HTERT RPE-1 (cell line): ENCODE data around the gene RBM15B.

Experiments used
- in situ Hi-C: fragments of 300-500 bp; cut with MboI; formaldehyde crosslinking; loops from 4 replicates; pipeline ENCODE4 v1.14.3; 2020; ENCODE audit warnings: low sequenced_read_pairs

The RBM15B gene

DNA sequence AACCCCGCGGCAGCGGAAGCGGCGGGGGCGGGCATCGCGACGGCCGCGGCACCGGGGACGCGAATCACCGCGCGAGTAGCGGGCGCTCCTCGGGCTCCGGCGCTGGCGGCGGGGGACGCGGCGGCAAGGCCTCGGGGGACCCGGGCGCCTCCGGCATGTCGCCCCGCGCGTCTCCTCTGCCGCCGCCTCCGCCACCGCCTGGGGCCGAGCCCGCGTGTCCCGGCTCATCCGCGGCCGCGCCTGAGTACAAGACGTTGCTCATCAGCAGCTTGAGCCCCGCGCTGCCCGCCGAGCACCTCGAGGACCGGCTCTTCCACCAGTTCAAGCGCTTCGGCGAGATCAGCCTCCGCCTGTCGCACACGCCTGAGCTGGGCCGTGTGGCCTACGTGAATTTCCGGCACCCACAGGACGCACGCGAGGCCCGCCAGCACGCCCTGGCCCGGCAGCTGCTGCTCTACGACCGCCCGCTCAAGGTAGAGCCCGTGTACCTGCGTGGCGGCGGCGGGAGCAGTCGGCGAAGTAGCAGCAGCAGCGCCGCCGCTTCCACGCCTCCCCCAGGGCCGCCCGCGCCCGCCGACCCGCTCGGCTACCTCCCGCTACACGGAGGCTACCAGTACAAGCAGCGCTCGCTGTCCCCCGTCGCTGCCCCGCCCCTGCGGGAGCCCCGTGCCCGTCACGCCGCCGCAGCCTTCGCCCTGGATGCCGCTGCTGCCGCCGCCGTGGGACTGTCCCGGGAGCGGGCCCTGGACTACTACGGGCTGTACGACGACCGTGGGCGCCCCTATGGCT is 675 bp downstream of the RBM15B start:
- in situ Hi-C loops, result no loop called here

DNA sequence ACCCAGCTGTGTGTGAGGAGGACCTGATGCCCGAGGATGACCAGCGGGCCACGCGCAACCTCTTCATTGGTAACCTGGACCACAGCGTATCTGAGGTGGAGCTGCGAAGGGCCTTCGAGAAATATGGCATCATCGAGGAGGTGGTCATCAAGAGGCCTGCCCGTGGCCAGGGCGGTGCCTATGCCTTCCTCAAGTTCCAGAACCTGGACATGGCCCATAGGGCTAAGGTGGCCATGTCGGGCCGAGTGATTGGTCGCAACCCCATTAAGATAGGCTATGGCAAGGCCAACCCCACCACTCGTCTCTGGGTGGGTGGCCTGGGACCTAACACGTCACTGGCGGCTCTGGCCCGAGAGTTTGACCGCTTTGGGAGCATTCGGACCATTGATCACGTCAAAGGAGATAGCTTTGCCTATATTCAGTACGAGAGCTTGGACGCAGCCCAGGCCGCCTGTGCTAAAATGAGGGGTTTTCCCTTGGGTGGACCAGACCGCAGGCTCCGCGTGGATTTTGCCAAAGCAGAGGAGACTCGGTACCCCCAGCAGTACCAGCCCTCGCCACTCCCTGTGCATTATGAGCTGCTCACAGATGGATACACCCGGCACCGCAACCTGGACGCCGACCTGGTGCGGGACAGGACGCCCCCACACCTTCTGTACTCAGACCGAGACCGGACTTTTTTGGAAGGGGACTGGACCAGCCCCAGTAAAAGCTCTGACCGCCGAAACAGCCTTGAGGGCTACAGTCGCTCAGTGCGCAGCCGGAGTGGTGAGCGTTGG is 1.5 kb downstream of the RBM15B start:
- in situ Hi-C loops, result no loop called here

GRCh38 chr3:51393134-51393495 is 2.0 kb downstream of the RBM15B start:
- in situ Hi-C loops, result no loop called here

DNA sequence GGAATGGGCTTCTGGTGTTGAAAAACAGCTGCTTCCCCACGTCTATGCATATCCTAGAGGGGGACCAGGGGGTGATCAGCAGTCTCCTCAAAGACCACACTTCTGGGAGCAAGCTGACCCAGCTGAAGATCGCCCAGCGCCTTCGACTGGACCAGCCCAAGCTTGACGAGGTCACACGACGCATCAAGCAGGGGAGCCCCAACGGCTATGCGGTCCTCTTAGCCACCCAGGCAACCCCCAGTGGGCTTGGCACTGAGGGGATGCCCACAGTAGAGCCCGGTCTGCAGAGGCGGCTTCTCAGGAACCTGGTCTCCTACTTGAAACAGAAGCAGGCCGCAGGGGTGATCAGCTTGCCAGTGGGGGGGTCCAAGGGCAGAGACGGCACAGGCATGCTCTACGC is 2.5 kb downstream of the RBM15B start:
- in situ Hi-C loops, result no loop called here

GRCh38 chr3:51394541-51394940 is 3.5 kb downstream of the RBM15B start:
- in situ Hi-C loops, result no loop called here

DNA sequence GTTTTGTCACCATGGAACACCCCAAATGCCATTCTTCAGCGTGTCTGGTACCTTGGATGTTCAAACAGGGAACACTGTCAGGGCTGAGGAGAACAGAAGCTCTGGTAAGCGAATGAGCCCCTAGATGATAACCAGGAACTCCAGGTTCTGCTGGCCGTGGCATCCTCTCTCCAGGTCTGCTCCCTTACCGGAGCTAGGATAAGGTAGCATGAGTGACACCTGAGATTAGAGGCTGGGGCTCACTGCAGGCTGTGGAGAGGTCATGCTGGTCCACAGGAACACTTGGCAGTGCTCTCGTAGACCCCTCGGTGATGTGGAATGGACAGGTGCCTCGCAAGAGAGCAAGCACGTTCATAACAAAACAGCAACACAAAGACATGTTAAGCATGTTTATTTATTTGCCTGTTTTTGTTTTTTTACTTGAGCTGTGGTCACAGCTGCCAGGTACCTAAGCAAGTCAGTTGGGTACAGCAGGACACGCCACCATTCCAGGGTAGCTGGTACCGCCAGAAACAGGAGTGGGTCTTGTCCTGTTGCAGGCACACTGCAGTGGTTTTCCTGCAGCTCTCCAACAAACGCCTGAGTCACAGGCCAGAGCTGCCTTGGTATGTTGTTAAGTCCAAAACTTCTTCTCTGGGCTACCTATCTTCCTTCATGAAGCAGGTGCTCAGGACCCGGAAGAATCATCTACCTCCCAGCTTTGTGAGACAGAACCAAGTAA is 4.6 kb downstream of the RBM15B start:
- in situ Hi-C loops, result no loop called here

DNA sequence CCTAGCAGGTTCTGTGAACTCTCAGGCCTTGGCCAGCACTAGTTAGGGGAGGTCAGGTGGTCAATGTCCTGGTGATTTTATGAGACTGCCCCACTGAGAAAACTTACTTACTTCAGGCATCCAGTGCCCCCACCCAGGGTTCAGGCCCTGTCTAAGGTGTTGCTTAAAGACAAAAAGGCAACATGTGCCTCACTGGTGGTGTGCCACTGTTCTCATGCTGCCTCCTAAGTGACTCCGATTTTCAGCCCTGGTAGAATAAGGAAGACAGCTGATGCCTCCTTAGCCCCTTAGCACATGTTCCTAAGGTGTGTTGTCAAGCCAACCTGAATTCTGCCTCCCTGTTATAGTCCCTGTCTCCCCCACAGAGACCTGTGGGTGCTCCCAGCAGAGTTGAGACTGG is 5.3 kb downstream of the RBM15B start:
- in situ Hi-C loops, result no loop called here

- in situ Hi-C loops, result no loop called here
Observed at GRCh38 chr3:51397392-51397791, 6.3 kb downstream of the RBM15B start.

DNA sequence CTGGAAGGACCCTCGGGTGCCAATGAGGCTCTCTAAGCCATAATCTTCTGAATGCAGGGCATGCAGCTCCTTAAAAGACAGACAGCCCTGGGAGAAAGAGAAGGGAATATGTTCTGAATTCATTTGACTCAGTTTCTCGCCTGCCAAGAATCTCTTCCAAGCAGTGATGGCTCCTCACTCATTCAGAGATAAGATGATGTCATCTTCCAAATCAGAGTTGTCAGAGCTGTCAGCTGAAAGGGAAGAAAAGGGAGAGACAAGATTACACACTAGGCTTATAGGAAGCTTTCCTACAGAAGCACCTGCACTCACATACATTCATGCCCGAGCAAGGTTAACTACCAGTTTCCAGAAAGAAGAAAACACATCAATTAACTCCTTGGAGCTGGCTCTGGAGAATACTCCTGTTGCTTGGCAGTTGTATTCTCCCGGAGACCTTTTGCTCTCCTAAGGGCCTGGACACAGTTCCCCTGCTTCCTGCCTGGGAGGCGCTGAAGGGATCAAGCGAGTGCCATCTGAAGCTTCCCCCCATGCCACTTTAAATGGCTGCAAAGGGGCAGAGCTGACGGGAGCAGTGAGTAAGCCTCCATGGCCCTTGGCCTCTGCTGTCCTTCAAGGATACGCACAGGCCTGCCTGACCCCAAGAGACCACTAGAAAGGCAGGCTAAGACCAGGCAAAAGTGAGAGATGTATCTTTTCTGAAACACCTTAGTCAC is 7.7 kb downstream of the RBM15B start:
- in situ Hi-C loops, result no loop called here

- in situ Hi-C loops, result no loop called here
Observed at GRCh38 chr3:51400166-51400565, 9.1 kb downstream of the RBM15B start.

- in situ Hi-C loops, result no loop called here
Observed at GRCh38 chr3:51401735-51402134, 10.7 kb downstream of the RBM15B start.

DNA sequence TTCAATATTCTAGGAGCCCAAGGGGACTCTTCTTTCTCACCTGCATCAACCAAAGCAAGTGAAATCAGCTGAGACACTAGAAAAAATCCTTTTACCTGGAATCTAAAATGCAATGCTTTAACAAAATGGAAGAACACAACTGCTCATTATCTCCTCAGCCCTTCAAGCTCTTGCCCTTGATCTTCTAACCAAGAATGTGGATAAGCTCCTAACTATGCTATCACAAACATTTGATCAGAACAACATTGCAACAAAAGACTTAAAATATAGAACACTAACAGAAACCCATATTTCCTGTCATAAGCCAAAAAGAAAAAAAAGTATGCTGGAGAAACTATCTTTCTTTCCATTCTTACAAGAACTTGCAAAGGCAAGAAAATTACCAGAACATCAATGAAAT is 12.6 kb downstream of the RBM15B start:
- in situ Hi-C loops, result no loop called here

DNA sequence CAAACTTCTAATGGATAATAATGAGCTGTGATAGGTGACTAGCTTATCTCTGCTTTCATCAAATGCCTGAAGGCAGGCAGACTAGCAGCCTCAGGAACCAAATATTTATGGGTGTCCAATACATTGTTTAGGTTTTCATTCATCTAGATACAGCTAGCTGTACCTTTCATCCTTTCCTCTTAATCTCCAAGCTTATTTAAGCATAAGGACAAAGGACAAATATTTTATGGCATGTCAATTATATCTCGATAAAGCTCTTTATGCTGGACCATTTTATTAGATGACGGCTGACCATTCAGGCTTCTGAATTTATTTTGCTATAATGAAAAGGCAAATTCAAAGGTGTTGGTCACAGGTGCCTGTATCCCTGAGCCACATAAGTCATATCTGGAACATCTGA is 16.9 kb downstream of the RBM15B start:
- in situ Hi-C loops, result no loop called here

GRCh38 chr3:51408813-51409212 is 17.7 kb downstream of the RBM15B start:
- in situ Hi-C loops, result no loop called here

DNA sequence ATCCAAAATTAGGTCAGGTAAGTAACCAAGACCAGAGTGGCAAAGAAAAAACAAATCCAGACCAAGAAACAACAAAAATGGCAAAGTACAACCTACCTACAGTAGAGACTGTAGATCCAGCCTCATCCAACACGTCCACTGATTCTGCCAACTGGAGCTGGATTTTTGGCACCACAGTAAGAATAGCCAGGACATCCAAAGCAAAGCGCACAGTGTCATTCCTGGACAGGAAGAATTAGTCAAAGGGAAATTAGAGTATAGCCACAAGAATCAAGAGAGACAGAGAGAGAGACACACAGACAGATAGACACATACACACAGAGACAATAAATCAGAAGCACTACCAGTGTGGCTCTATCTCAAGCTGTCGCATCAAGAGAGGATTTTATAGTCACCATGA is 31.1 kb downstream of the RBM15B start:
- in situ Hi-C loops, result no loop called here

- in situ Hi-C loops, result no loop called here
Observed at GRCh38 chr3:51426921-51427320, 35.8 kb downstream of the RBM15B start.

DNA sequence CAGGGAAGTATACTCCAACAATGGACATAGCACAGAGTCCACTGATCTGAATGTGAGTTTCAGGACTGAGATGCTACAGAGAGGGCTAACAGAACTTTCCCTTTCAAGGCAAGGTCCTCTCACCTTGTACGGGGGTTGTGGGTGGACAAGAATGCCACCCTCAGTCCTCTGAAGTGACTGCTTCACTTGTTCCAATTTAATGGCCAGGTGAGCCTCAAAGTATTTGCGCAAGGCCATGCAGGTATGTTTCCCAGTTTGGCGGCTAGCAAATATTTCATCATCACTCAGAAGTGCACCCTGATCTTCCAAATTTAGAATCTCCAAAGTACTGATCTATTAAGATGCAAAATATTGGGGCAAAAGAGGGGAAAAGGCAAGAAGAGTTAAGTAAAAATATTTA is 38.1 kb downstream of the RBM15B start:
- in situ Hi-C loops, result no loop called here

DNA sequence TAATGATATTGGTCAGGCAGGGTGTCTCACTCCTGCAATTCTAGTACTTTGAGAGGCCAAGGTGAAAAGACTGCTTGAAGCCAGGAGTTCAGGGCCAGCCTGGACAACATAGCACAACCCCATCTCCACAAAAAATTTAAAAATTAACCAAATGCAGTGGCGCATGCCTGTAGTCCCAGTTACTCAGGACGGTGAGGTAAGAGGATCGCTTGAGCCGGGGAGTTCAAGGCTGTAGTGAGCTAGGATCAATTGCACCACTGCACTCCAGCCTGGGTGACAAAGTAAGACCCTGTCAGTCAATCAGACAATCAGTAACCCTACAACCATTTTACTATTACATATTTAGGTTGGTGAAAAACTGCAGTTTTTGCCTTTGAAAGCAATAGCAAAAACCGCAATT is 43.0 kb downstream of the RBM15B start:
- in situ Hi-C loops, result no loop called here

GRCh38 chr3:51434746-51435327 is 43.8 kb downstream of the RBM15B start:
- in situ Hi-C loops, result no loop called here

GRCh38 chr3:51436998-51437639 is 46.0 kb downstream of the RBM15B start:
- in situ Hi-C loops, result no loop called here
